SK-N-SH (cell line): ENCODE results near the gene RPP25. TPM values are rescaled to one million over a fixed set of nuclear protein-coding genes. Genes with fewer than 3 reads are reported as not detected.

Source experiments
- CTCF ChIA-PET: fragments of 300-600, 350-600 bp; formaldehyde crosslinking; extraction: SDS; loops from one replicate; lab custom pipeline; 2021; lab: Yijun Ruan, JAX
- POLR2A ChIA-PET: fragments of 350-600 bp; sonication (Branson Sonifier 250); formaldehyde crosslinking; extraction: SDS; loops from one replicate; lab custom pipeline; 2020; ENCODE audit warnings: antibody characterized with exemption, inconsistent platforms; lab: Yijun Ruan, JAX
- DNase-seq: peaks from one replicate; pipeline ENCODE4 v3.0.0; 2012
- H2AFZ ChIP-seq: fragments of 200-600 bp; sonication (generic); 2 replicates; pipeline ENCODE4 v1.8.1; 2016; ENCODE audit warnings: antibody characterized with exemption, mild to moderate bottlenecking, low read depth
- H3F3A ChIP-seq: fragments of 200-600 bp; sonication (generic); replicated peaks from 2 replicates; pipeline ENCODE3; 2016; ENCODE audit warnings: antibody characterized with exemption, mild to moderate bottlenecking; ENCODE audit not compliant: insufficient read depth
- H3K27ac ChIP-seq, 2 experiments: fragments of 200-500 bp in 1 of 2; fragments of 200-600 bp in 1 of 2; sonication (Bioruptor generic) in 1 of 2; sonication (generic), shearing (Covaris generic) in 1 of 2; 2 replicates each; pipeline versions ENCODE4 v1.5.1 to v1.6.1; 2014 to 2016; ENCODE audit warnings: low read depth in 2 of 2, inconsistent platforms in 1 of 2, low read length in 1 of 2, mild to moderate bottlenecking in 1 of 2, mixed read lengths in 1 of 2
- H3K27me3 ChIP-seq: fragments of 200-600 bp; sonication (generic), shearing (Covaris generic); 2 replicates; pipeline ENCODE4 v1.6.1; 2016; ENCODE audit warnings: mixed run types; ENCODE audit not compliant: insufficient read depth
- H3K36me3 ChIP-seq, 2 experiments: fragments of 200-500 bp in 1 of 2; fragments of 200-600 bp in 1 of 2; sonication (Bioruptor generic) in 1 of 2; sonication (generic) in 1 of 2; replicated peaks in 1 of 2; 2 replicates each; pipeline versions ENCODE3 to v1.5.1; 2014 to 2016; ENCODE audit warnings: low read length in 1 of 2, mild to moderate bottlenecking in 1 of 2; ENCODE audit not compliant: insufficient read depth in 2 of 2, control insufficient read depth in 1 of 2
- H3K4me1 ChIP-seq, 2 experiments: fragments of 200-500 bp in 1 of 2; fragments of 200-600 bp in 1 of 2; sonication (Bioruptor generic) in 1 of 2; sonication (generic), shearing (Covaris generic) in 1 of 2; 2 replicates each; pipeline versions ENCODE4 v1.5.1 to v1.6.1; 2014 to 2016; ENCODE audit warnings: low read depth in 1 of 2, low read length in 1 of 2, mixed run types in 1 of 2; ENCODE audit not compliant: insufficient read depth in 2 of 2, control insufficient read depth in 1 of 2
- H3K4me2 ChIP-seq: fragments of 200-600 bp; sonication (generic), shearing (Covaris generic); 2 replicates; pipeline ENCODE4 v1.6.1; 2017; ENCODE audit warnings: mixed run types
- H3K4me3 ChIP-seq, 2 experiments: fragments of 200-500 bp in 1 of 2; fragments of 200-600 bp in 1 of 2; sonication (Bioruptor generic) in 1 of 2; sonication (generic), shearing (Covaris generic) in 1 of 2; 2 replicates each; pipeline versions ENCODE4 v1.5.1 to v1.8.1; 2014 to 2016; ENCODE audit warnings: low read depth in 2 of 2, inconsistent platforms in 1 of 2, low read length in 1 of 2, mild to moderate bottlenecking in 1 of 2, mixed read lengths in 1 of 2, moderate library complexity in 1 of 2
- H3K79me2 ChIP-seq: fragments of 200-600 bp; sonication (generic); 2 replicates; pipeline ENCODE4 v1.8.1; 2017; ENCODE audit warnings: mild to moderate bottlenecking; ENCODE audit not compliant: insufficient read depth
- H3K9ac ChIP-seq: fragments of 200-600 bp; sonication (generic); 2 replicates; pipeline ENCODE4 v1.6.1; 2017; ENCODE audit warnings: mixed run types
- H3K9me2 ChIP-seq: fragments of 200-600 bp; sonication (generic); 2 replicates; pipeline ENCODE4 v1.6.1; 2017; ENCODE audit warnings: mixed run types
- H3K9me3 ChIP-seq: fragments of 200-600 bp; sonication (generic); 2 replicates; pipeline ENCODE4 v1.6.1; 2017; ENCODE audit warnings: mixed run types, mild to moderate bottlenecking, moderate library complexity
- H4K20me1 ChIP-seq: fragments of 200-600 bp; sonication (generic); 2 replicates; pipeline ENCODE4 v1.6.1; 2017; ENCODE audit warnings: mild to moderate bottlenecking, mixed run types; ENCODE audit not compliant: insufficient read depth
- EZH2phosphoT487 ChIP-seq: fragments of 200-600 bp; sonication (generic); IDR thresholded peaks from 2 replicates; pipeline ENCODE4 v1.6.1; 2017; ENCODE audit warnings: low read depth, mixed run types, mild to moderate bottlenecking, antibody characterized with exemption, moderate library complexity, borderline replicate concordance
- FOXJ3 ChIP-seq: sonication (generic); formaldehyde crosslinking; IDR thresholded peaks from 2 replicates; pipeline ENCODE4 v1.5.1; 2020; ENCODE audit warnings: mild to moderate bottlenecking, missing genetic modification reagents
- FOXM1 ChIP-seq: IDR thresholded peaks from 2 replicates; pipeline ENCODE4 v1.4.0; 2012; ENCODE audit warnings: low read depth, mild to moderate bottlenecking
- MEF2A ChIP-seq: IDR thresholded peaks from 2 replicates; pipeline ENCODE4 v1.4.0; 2012; ENCODE audit warnings: low read depth, borderline replicate concordance
- NFIC ChIP-seq: IDR thresholded peaks from 2 replicates; pipeline ENCODE4 v1.4.0; 2012; ENCODE audit warnings: borderline replicate concordance
- RAD21 ChIP-seq: IDR thresholded peaks from 2 replicates; pipeline ENCODE4 v1.6.1; 2012; ENCODE audit warnings: mild to moderate bottlenecking, low read length
- RCOR1 ChIP-seq: fragments of 150-350 bp; IDR thresholded peaks from 2 replicates; pipeline ENCODE4 v1.6.1; 2017; ENCODE audit warnings: antibody characterized with exemption, low read length
- RFX5 ChIP-seq: IDR thresholded peaks from 2 replicates; pipeline ENCODE4 v1.6.1; 2012; ENCODE audit warnings: mild to moderate bottlenecking, improper control_type of control experiment, low read length
- RXRA ChIP-seq: IDR thresholded peaks from 2 replicates; pipeline ENCODE4 v1.4.0; 2012; ENCODE audit warnings: low read depth, mild to moderate bottlenecking, borderline replicate concordance
- TAF1 ChIP-seq: IDR thresholded peaks from 2 replicates; pipeline ENCODE4 v1.6.1; 2012; ENCODE audit warnings: low read depth, mild to moderate bottlenecking, low read length, moderate library complexity, borderline replicate concordance
- TCF12 ChIP-seq: IDR thresholded peaks from 2 replicates; pipeline ENCODE4 v1.4.0; 2012
- WGBS: methylation state at CpG from one replicate; pipeline ENCODE4 v1.1.6; 2017; ENCODE audit warnings: low lambda C conversion rate; 5-methylcytosine and 5-hydroxymethylcytosine counted together
- polyA plus RNA-seq, 3 experiments: library from polyadenylated mRNA; depleted of rRNA; stranded (reverse); fragments of >200 nt; gene quantifications; 2 replicates each; pipeline ENCODE4 v1.2.3, GENCODE V29; 2012
- TF ChIP-seq, protein P1 (sequence below): fragments of 150-350 bp; IDR thresholded peaks from 2 replicates; pipeline ENCODE4 v1.6.1; 2017; ENCODE audit warnings: antibody characterized with exemption, low read length, low read depth, borderline replicate concordance
- TF ChIP-seq, protein P2 (sequence below): IDR thresholded peaks from 2 replicates; pipeline ENCODE4 v1.6.1; 2012; ENCODE audit warnings: mild to moderate bottlenecking, low read depth, low read length, moderate library complexity
- TF ChIP-seq, protein P3 (sequence below): IDR thresholded peaks from 2 replicates; pipeline ENCODE4 v1.4.0; 2012; ENCODE audit warnings: low read depth, borderline replicate concordance
- TF ChIP-seq, protein P4 (sequence below): IDR thresholded peaks from 2 replicates; pipeline ENCODE4 v1.4.0; 2012; ENCODE audit warnings: low read depth
- TF ChIP-seq, protein P5 (sequence below): IDR thresholded peaks from 2 replicates; pipeline ENCODE4; 2012
- TF ChIP-seq, protein P6 (sequence below): IDR thresholded peaks from 2 replicates; pipeline ENCODE4 v1.4.0; 2012; ENCODE audit warnings: low read depth, borderline replicate concordance

RPP25 gene
- polyA plus RNA-seq, 1 of the 3 experiments (the other 2 are of a cell fraction) = 1.7 TPM

DNA sequence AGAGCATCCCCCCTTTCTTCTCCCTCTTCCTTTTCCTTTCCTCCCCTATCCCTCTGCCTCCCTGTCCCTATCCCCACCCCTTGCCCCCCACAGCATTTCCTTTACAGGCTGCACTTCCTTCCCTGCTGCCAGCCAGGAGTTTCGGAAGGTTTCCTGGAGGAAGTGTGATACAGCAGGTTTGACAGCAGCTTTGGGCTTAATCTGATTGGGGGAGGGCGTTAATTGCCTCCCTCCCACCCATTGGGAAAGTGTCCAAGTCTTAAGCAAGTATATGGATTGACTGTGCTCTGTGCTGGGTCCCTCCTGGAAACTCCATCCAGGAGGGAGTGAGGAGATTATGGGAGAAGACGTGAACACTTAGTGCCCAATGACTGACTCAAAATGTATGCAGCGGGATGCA lies 40.6 kb upstream of the RPP25 start:
- Histone ChIP-seq H3K4me2 (no peak overlapping the region), H3K4me1 (peaks cover 0 to 19% of the 10 kb centered on the region in 2 experiments; a peak in 1 of 4 replicates), H3K9me3 (no peaks in the 10 kb centered on the region), H3K9me2 (no peaks in the 10 kb centered on the region), H3K9ac (no peak overlapping the region), H3K27ac (no peak overlapping the region), H2AFZ (no peak overlapping the region), H3F3A (no peaks in the 10 kb centered on the region), H3K27me3 (no peaks in the 10 kb centered on the region), H4K20me1 (no peaks in the 10 kb centered on the region), H3K79me2 (no peaks in the 10 kb centered on the region), H3K36me3 (no peaks in the 10 kb centered on the region), H3K4me3 (no peak overlapping the region; a peak in 1 of 4 replicates)
- WGBS = 87% methylated on average over 4 of the region's 4 CpGs
- ChIA-PET POLR2A (interaction anchor here (2.7 kb wide), 1 partner anchor 41 kb away, joined by 47 read pairs; the partner anchor contains the start of gene RPP25), CTCF (interaction anchor here (1.5 to 3.2 kb wide), 3 partner anchors 30 to 96 kb away, joined by 5 to 13 read pairs (median 10); no protein-coding TSS in a partner anchor)
- no peak for DNase-seq
- TF ChIP-seq MEF2A = no peak
- TF ChIP-seq, protein P1, sequence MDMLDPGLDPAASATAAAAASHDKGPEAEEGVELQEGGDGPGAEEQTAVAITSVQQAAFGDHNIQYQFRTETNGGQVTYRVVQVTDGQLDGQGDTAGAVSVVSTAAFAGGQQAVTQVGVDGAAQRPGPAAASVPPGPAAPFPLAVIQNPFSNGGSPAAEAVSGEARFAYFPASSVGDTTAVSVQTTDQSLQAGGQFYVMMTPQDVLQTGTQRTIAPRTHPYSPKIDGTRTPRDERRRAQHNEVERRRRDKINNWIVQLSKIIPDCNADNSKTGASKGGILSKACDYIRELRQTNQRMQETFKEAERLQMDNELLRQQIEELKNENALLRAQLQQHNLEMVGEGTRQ = no peak
- no peak for TF ChIP-seq RXRA
- TF ChIP-seq, protein P2, sequence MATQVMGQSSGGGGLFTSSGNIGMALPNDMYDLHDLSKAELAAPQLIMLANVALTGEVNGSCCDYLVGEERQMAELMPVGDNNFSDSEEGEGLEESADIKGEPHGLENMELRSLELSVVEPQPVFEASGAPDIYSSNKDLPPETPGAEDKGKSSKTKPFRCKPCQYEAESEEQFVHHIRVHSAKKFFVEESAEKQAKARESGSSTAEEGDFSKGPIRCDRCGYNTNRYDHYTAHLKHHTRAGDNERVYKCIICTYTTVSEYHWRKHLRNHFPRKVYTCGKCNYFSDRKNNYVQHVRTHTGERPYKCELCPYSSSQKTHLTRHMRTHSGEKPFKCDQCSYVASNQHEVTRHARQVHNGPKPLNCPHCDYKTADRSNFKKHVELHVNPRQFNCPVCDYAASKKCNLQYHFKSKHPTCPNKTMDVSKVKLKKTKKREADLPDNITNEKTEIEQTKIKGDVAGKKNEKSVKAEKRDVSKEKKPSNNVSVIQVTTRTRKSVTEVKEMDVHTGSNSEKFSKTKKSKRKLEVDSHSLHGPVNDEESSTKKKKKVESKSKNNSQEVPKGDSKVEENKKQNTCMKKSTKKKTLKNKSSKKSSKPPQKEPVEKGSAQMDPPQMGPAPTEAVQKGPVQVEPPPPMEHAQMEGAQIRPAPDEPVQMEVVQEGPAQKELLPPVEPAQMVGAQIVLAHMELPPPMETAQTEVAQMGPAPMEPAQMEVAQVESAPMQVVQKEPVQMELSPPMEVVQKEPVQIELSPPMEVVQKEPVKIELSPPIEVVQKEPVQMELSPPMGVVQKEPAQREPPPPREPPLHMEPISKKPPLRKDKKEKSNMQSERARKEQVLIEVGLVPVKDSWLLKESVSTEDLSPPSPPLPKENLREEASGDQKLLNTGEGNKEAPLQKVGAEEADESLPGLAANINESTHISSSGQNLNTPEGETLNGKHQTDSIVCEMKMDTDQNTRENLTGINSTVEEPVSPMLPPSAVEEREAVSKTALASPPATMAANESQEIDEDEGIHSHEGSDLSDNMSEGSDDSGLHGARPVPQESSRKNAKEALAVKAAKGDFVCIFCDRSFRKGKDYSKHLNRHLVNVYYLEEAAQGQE = no peak
- TF ChIP-seq TAF1 = no peak
- TF ChIP-seq, protein P3, sequence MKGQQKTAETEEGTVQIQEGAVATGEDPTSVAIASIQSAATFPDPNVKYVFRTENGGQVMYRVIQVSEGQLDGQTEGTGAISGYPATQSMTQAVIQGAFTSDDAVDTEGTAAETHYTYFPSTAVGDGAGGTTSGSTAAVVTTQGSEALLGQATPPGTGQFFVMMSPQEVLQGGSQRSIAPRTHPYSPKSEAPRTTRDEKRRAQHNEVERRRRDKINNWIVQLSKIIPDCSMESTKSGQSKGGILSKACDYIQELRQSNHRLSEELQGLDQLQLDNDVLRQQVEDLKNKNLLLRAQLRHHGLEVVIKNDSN = no peak
- TF ChIP-seq EZH2phosphoT487 = no peak
- TF ChIP-seq, protein P4, sequence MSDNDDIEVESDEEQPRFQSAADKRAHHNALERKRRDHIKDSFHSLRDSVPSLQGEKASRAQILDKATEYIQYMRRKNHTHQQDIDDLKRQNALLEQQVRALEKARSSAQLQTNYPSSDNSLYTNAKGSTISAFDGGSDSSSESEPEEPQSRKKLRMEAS = no peak
- no peak for TF ChIP-seq TCF12
- no peak for TF ChIP-seq FOXM1
- TF ChIP-seq, protein P5, sequence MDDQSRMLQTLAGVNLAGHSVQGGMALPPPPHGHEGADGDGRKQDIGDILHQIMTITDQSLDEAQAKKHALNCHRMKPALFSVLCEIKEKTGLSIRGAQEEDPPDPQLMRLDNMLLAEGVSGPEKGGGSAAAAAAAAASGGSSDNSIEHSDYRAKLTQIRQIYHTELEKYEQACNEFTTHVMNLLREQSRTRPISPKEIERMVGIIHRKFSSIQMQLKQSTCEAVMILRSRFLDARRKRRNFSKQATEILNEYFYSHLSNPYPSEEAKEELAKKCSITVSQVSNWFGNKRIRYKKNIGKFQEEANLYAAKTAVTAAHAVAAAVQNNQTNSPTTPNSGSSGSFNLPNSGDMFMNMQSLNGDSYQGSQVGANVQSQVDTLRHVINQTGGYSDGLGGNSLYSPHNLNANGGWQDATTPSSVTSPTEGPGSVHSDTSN = no peak
- no peak for TF ChIP-seq RAD21
- TF ChIP-seq NFIC = no peak
- TF ChIP-seq FOXJ3 (CRISPR knock-in tag) = no peak
- no peak for TF ChIP-seq RFX5
- TF ChIP-seq RCOR1 = no peak
- TF ChIP-seq, protein P6, sequence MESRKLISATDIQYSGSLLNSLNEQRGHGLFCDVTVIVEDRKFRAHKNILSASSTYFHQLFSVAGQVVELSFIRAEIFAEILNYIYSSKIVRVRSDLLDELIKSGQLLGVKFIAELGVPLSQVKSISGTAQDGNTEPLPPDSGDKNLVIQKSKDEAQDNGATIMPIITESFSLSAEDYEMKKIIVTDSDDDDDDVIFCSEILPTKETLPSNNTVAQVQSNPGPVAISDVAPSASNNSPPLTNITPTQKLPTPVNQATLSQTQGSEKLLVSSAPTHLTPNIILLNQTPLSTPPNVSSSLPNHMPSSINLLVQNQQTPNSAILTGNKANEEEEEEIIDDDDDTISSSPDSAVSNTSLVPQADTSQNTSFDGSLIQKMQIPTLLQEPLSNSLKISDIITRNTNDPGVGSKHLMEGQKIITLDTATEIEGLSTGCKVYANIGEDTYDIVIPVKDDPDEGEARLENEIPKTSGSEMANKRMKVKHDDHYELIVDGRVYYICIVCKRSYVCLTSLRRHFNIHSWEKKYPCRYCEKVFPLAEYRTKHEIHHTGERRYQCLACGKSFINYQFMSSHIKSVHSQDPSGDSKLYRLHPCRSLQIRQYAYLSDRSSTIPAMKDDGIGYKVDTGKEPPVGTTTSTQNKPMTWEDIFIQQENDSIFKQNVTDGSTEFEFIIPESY = no peak
